Stimulated activated CD4-positive, alpha-beta T cell treated with anti-CD3 and anti-CD28 coated beads, Interleukin-15, amount 100 ng/mL, for 1 hour (primary cell): Measurements from ENCODE around the gene RCOR3.
A peak's percentile ranks its signal among the peaks of the same experiment; 100 is the strongest.
"Not testable (repeated sequence)": the region's sequence is repeated elsewhere in the genome, so short reads cannot be mapped to it uniquely, and the experiment has no call there.

Experiments
- DNase-seq, 2 donors: peaks; one replicate each; pipeline ENCODE4 v3.0.0-alpha.2; 2020; ENCODE audit warnings: low read depth in 1 of 2, low spot score in 1 of 2

The RCOR3 gene

GRCh38 chr1:211258756-211259637, at the start of gene RCOR3:
Gene RCOR3 (plus strand): TSS chr1:211259366. CDS start chr1:211259561, 195 bp downstream.
- DNase-seq = peak; percentile 85 to 91

- DNase-seq = no peak
Observed at GRCh38 chr1:211210052-211210451, 49.1 kb upstream of the RCOR3 start.

GRCh38 chr1:211210965-211211364, 48.2 kb upstream of the RCOR3 start:
- no peak for DNase-seq

- no peak for DNase-seq
Observed at GRCh38 chr1:211213702-211214101, 45.5 kb upstream of the RCOR3 start.

- DNase-seq = no peak
Observed at GRCh38 chr1:211215577-211215976, 43.6 kb upstream of the RCOR3 start.

- DNase-seq = no peak
Observed at GRCh38 chr1:211217392-211217791, 41.8 kb upstream of the RCOR3 start.

GRCh38 chr1:211222469-211223234, 36.5 kb upstream of the RCOR3 start:
- DNase-seq = not testable (repeated sequence)

GRCh38 chr1:211228573-211229364, 30.4 kb upstream of the RCOR3 start:
- peak in 1 of 2 donors; percentile 5 for DNase-seq

GRCh38 chr1:211229365-211229759, 29.8 kb upstream of the RCOR3 start:
- DNase-seq = no peak

GRCh38 chr1:211231873-211232272, 27.3 kb upstream of the RCOR3 start:
- no peak for DNase-seq

GRCh38 chr1:211236633-211237320, 22.4 kb upstream of the RCOR3 start:
- no peak for DNase-seq

- DNase-seq = no peak
Observed at GRCh38 chr1:211237579-211237978, 21.6 kb upstream of the RCOR3 start.

GRCh38 chr1:211240567-211240966, 18.6 kb upstream of the RCOR3 start:
- not testable (repeated sequence) for DNase-seq

GRCh38 chr1:211241071-211241470, 18.1 kb upstream of the RCOR3 start:
- no peak for DNase-seq

GRCh38 chr1:211243639-211244038, 15.5 kb upstream of the RCOR3 start:
- DNase-seq = not testable (repeated sequence)

GRCh38 chr1:211246583-211246982, 12.6 kb upstream of the RCOR3 start:
- DNase-seq = not testable (repeated sequence)

- DNase-seq = no peak
Observed at GRCh38 chr1:211247921-211248320, 11.2 kb upstream of the RCOR3 start.

GRCh38 chr1:211249611-211250010, 9.6 kb upstream of the RCOR3 start:
- not testable (repeated sequence) for DNase-seq

GRCh38 chr1:211257826-211258225, 1.3 kb upstream of the RCOR3 start:
- no peak for DNase-seq

GRCh38 chr1:211258310-211258755, 833 bp upstream of the RCOR3 start:
- peak; percentile 26 to 40 for DNase-seq
